Neural progenitor cell (in vitro differentiated cells): Measurements from ENCODE around the gene LILRB1.
"Not testable (repeated sequence)": the region's sequence is repeated elsewhere in the genome, so short reads cannot be mapped to it uniquely, and the experiment has no call there.

Source experiments
- CTCF ChIP-seq: fragments of 200-600 bp; sonication (generic); IDR thresholded peaks from 2 replicates; pipeline ENCODE4 v1.5.1; 2017; ENCODE audit warnings: antibody characterized with exemption, mild to moderate bottlenecking
- EZH2 ChIP-seq: fragments of 200-600 bp; sonication (generic); IDR thresholded peaks from 2 replicates; pipeline ENCODE4 v1.6.1; 2017; ENCODE audit warnings: antibody characterized with exemption, mild to moderate bottlenecking, moderate library complexity
- EZH2phosphoT487 ChIP-seq: fragments of 200-600 bp; sonication (generic); IDR thresholded peaks from 2 replicates; pipeline ENCODE4 v1.6.1; 2017; ENCODE audit warnings: antibody characterized with exemption

GRCh38 chr19:54630262-54630661, at the start of gene LILRB1:
- TF ChIP-seq CTCF, EZH2, EZH2phosphoT487: not testable (repeated sequence)
